H9 (cell line): ENCODE data around the gene SP8. TPM values are rescaled to one million over a fixed set of nuclear protein-coding genes. Genes with fewer than 3 reads are reported as not detected.
A peak's percentile ranks its signal among the peaks of the same experiment; 100 is the strongest.

Experiments
- DNase-seq: peaks from one replicate; pipeline ENCODE4 v3.0.0-alpha.2; 2017
- H2AFZ ChIP-seq: one replicate; pipeline ENCODE4 v1.6.1; 2013; ENCODE audit warnings: mild to moderate bottlenecking, low read length, control low read depth, moderate library complexity
- H2AK5ac ChIP-seq: 2 replicates; pipeline ENCODE4 v1.6.1; 2013; ENCODE audit warnings: low read length, control low read depth, mixed read lengths; ENCODE audit not compliant: insufficient read length
- H2BK120ac ChIP-seq: one replicate; pipeline ENCODE4 v1.6.1; 2013; ENCODE audit warnings: low read depth, mild to moderate bottlenecking, low read length, control low read depth, inconsistent platforms; ENCODE audit not compliant: poor library complexity, severe bottlenecking
- H2BK12ac ChIP-seq: 2 replicates; pipeline ENCODE4 v1.6.1; 2013; ENCODE audit warnings: low read length, control low read depth, mixed read lengths, low read depth; ENCODE audit not compliant: insufficient read length
- H2BK15ac ChIP-seq: 2 replicates; pipeline ENCODE4 v1.6.1; 2013; ENCODE audit warnings: low read depth, low read length, control low read depth
- H2BK20ac ChIP-seq: one replicate; pipeline ENCODE4 v1.6.1; 2013; ENCODE audit warnings: low read depth, mild to moderate bottlenecking, low read length, control low read depth, inconsistent platforms; ENCODE audit not compliant: poor library complexity, severe bottlenecking
- H2BK5ac ChIP-seq: 2 replicates; pipeline ENCODE4 v1.6.1; 2013; ENCODE audit warnings: low read length, control low read depth, mixed read lengths; ENCODE audit not compliant: insufficient read length
- H3K14ac ChIP-seq: 2 replicates; pipeline ENCODE4 v1.6.1; 2013; ENCODE audit warnings: low read length, control low read depth; ENCODE audit not compliant: insufficient read depth
- H3K18ac ChIP-seq: 2 replicates; pipeline ENCODE4 v1.6.1; 2013; ENCODE audit warnings: low read depth, mild to moderate bottlenecking, mixed read lengths, low read length, control low read depth; ENCODE audit not compliant: insufficient read length
- H3K23ac ChIP-seq: 2 replicates; pipeline ENCODE4 v1.6.1; 2013; ENCODE audit warnings: low read length, control low read depth, mixed read lengths, low read depth; ENCODE audit not compliant: insufficient read length
- H3K23me2 ChIP-seq: 2 replicates; pipeline ENCODE4 v1.6.1; 2013; ENCODE audit warnings: low read depth, mild to moderate bottlenecking, mixed read lengths, low read length, control low read depth; ENCODE audit not compliant: insufficient read length, poor library complexity, severe bottlenecking
- H3K27ac ChIP-seq: 2 replicates; pipeline ENCODE4 v1.5.1; 2013; ENCODE audit warnings: low read length, control low read depth, mixed read lengths, low read depth; ENCODE audit not compliant: insufficient read length
- H3K27me3 ChIP-seq: 2 replicates; pipeline ENCODE4 v1.6.1; 2013; ENCODE audit warnings: low read length, control low read depth, inconsistent platforms; ENCODE audit not compliant: insufficient read depth
- H3K4ac ChIP-seq: 2 replicates; pipeline ENCODE4 v1.6.1; 2013; ENCODE audit warnings: low read depth, mild to moderate bottlenecking, control low read depth, inconsistent platforms, low read length, moderate library complexity
- H3K4me1 ChIP-seq: 2 replicates; pipeline ENCODE4 v1.6.1; 2013; ENCODE audit warnings: low read length, control low read depth, inconsistent platforms; ENCODE audit not compliant: insufficient read depth
- H3K4me2 ChIP-seq: 2 replicates; pipeline ENCODE4 v1.6.1; 2013; ENCODE audit warnings: low read length, control low read depth, mixed read lengths; ENCODE audit not compliant: insufficient read length, insufficient read depth
- H3K56ac ChIP-seq: 2 replicates; pipeline ENCODE4 v1.6.1; 2013; ENCODE audit warnings: low read depth, mild to moderate bottlenecking, mixed read lengths, low read length, control low read depth; ENCODE audit not compliant: insufficient read length
- H3K79me1 ChIP-seq: 2 replicates; pipeline ENCODE4 v1.6.1; 2013; ENCODE audit warnings: low read depth, mild to moderate bottlenecking, moderate library complexity, low read length, control low read depth, inconsistent platforms; ENCODE audit not compliant: insufficient read depth, poor library complexity, severe bottlenecking
- H3K79me2 ChIP-seq: 2 replicates; pipeline ENCODE4 v1.6.1; 2013; ENCODE audit warnings: low read length, control low read depth, inconsistent platforms; ENCODE audit not compliant: insufficient read depth
- H3K9ac ChIP-seq: 2 replicates; pipeline ENCODE4 v1.6.1; 2013; ENCODE audit warnings: low read length, control low read depth, mixed read lengths; ENCODE audit not compliant: insufficient read length; ENCODE audit errors: extremely low read depth
- H3K9me3 ChIP-seq: one replicate; pipeline ENCODE4 v1.6.1; 2013; ENCODE audit warnings: low read depth, low read length, inconsistent platforms; ENCODE audit not compliant: control insufficient read depth
- H3T11ph ChIP-seq: one replicate; pipeline ENCODE4 v1.6.1; 2013; ENCODE audit warnings: mild to moderate bottlenecking, low read length, control low read depth, inconsistent platforms
- H4K20me1 ChIP-seq: one replicate; pipeline ENCODE4 v1.6.1; 2013; ENCODE audit not compliant: control insufficient read depth, insufficient read length, insufficient read depth
- H4K5ac ChIP-seq: 2 replicates; pipeline ENCODE4 v1.6.1; 2013; ENCODE audit warnings: low read depth, mild to moderate bottlenecking, mixed read lengths, low read length, control low read depth; ENCODE audit not compliant: insufficient read length
- H4K8ac ChIP-seq: replicated peaks from 2 replicates; pipeline ENCODE4 v1.6.1; 2013; ENCODE audit warnings: low read length, control low read depth, mixed read lengths, low read depth; ENCODE audit not compliant: insufficient read length
- H4K91ac ChIP-seq: 2 replicates; pipeline ENCODE4 v1.6.1; 2013; ENCODE audit warnings: low read depth, mild to moderate bottlenecking, moderate library complexity, mixed read lengths, low read length, control low read depth; ENCODE audit not compliant: insufficient read length
- H3K27ac Mint-ChIP-seq, 3 experiments: 2 replicates in 2 of 3; 3 replicates in 1 of 3; pipeline ENCODE4 v1.8.0; 2020 to 2021; ENCODE audit warnings: mixed read lengths in 3 of 3, mild to moderate bottlenecking in 1 of 3, moderate library complexity in 1 of 3
- H3K27me3 Mint-ChIP-seq: 2 replicates; pipeline ENCODE4 v1.8.0; 2021; ENCODE audit warnings: low read depth, mild to moderate bottlenecking, moderate library complexity, mixed read lengths
- H3K36me3 Mint-ChIP-seq, 3 experiments: 2 replicates in 2 of 3; 3 replicates in 1 of 3; pipeline ENCODE4 v1.8.0; 2020 to 2021; ENCODE audit warnings: low read depth in 3 of 3, mixed read lengths in 3 of 3; ENCODE audit not compliant: insufficient read depth in 1 of 3
- H3K4me1 Mint-ChIP-seq, 2 experiments: 2 replicates each; pipeline ENCODE4 v1.8.0; 2020; ENCODE audit warnings: mixed read lengths in 2 of 2
- H3K4me3 Mint-ChIP-seq, 2 experiments: 2 replicates in 1 of 2; 3 replicates in 1 of 2; pipeline ENCODE4 v1.8.0; 2020 to 2021; ENCODE audit warnings: mild to moderate bottlenecking in 2 of 2, mixed read lengths in 2 of 2, moderate library complexity in 1 of 2
- H3K9me3 Mint-ChIP-seq, 2 experiments: 2 replicates in 1 of 2; 3 replicates in 1 of 2; pipeline ENCODE4 v1.8.0; 2020; ENCODE audit warnings: mild to moderate bottlenecking in 2 of 2, mixed read lengths in 2 of 2, moderate library complexity in 1 of 2
- WGBS: extraction: QIAGEN DNeasy Blood & Tissue Kit; methylation state at CpG from one replicate; pipeline ENCODE4 v1.1.7; 2013; ENCODE audit warnings: missing lambda C conversion rate, low lambda C conversion rate, mixed read lengths; ENCODE audit not compliant: insufficient read length; ENCODE audit errors: extremely low coverage; 5-methylcytosine and 5-hydroxymethylcytosine counted together
- total RNA-seq: library from RNA; stranded (reverse); gene quantifications from 2 replicates; pipeline ENCODE4 v1.2.1, GENCODE V29; 2021
- TF ChIP-seq, protein P1 (sequence below): fragments of 200-600 bp; sonication (generic); conservative IDR thresholded peaks from 3 replicates; pipeline ENCODE4 v1.8.0; 2021; ENCODE audit warnings: antibody characterized with exemption, mild to moderate bottlenecking

Gene SP8
- total RNA-seq, 1 experiment from 2014 or later: 3.5 TPM

GRCh38 chr7:20786049-20786412 is 655 bp downstream of the SP8 start:
- no peak overlapping the region for H3K9ac ChIP-seq
- H3K4me1 Mint-ChIP-seq: peaks cover 58 to 63% of the 10 kb centered on the region in 2 experiments

More at GRCh38 chr7:20786049-20786412, 655 bp downstream of the SP8 start:
- Histone ChIP-seq H2AFZ (no peak overlapping the region), H3K14ac (no peak overlapping the region; the same call in 1 of the 2 replicates), H2BK20ac (no peak overlapping the region), H3K56ac (no peak overlapping the region), H4K91ac (no peak overlapping the region), H3K9me3 (no peaks in the 10 kb centered on the region), H2BK5ac (no peak overlapping the region), H3K18ac (no peak overlapping the region), H2BK120ac (no peak overlapping the region), H2BK15ac (no peak overlapping the region), H3K4me2 (peak overlapping the region; percentile 96), H3K23me2 (peaks cover 39% of the 10 kb centered on the region), H3K79me2 (no peaks in the 10 kb centered on the region), H2BK12ac (no peak overlapping the region), H3K4ac (no peak overlapping the region), H3K27me3 (peaks cover 17% of the 10 kb centered on the region; the same call in 1 of the 2 replicates), H2AK5ac (no peak overlapping the region), H3K23ac (no peak overlapping the region), H3T11ph (no peak overlapping the region), H3K4me1 (peaks cover 3% of the 10 kb centered on the region), H3K79me1 (no peaks in the 10 kb centered on the region), H4K20me1 (no peaks in the 10 kb centered on the region), H4K5ac (no peak overlapping the region), H3K27ac (no peak overlapping the region), H4K8ac (no peak overlapping the region)
- TF ChIP-seq, protein P1, sequence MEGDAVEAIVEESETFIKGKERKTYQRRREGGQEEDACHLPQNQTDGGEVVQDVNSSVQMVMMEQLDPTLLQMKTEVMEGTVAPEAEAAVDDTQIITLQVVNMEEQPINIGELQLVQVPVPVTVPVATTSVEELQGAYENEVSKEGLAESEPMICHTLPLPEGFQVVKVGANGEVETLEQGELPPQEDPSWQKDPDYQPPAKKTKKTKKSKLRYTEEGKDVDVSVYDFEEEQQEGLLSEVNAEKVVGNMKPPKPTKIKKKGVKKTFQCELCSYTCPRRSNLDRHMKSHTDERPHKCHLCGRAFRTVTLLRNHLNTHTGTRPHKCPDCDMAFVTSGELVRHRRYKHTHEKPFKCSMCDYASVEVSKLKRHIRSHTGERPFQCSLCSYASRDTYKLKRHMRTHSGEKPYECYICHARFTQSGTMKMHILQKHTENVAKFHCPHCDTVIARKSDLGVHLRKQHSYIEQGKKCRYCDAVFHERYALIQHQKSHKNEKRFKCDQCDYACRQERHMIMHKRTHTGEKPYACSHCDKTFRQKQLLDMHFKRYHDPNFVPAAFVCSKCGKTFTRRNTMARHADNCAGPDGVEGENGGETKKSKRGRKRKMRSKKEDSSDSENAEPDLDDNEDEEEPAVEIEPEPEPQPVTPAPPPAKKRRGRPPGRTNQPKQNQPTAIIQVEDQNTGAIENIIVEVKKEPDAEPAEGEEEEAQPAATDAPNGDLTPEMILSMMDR: no peak
- Mint-ChIP-seq H3K27ac (peak overlapping the region in 1 of 3 experiments; percentile 30; a peak in 1 of 7 replicates), H3K36me3 (no peaks in the 10 kb centered on the region), H3K4me3 (peak overlapping the region; percentile 84 to 92), H3K27me3 (peaks cover 61% of the 10 kb centered on the region), H3K9me3 (peaks cover 0 to 4% of the 10 kb centered on the region in 2 experiments; a peak in 2 of 5 replicates)
- WGBS: no CpG with 5 or more reads among the region's 10 CpGs
- DNase-seq: no peak
